Measurements from ENCODE around the gene NARS2.
"Not testable (repeated sequence)": the region's sequence is repeated elsewhere in the genome, so short reads cannot be mapped to it uniquely, and the experiment has no call there.

Gene NARS2

GRCh38 chr11:78539506-78539905, 35.2 kb downstream of the NARS2 start:
- DNase-seq = no peak

GRCh38 chr11:78536933-78537332, 37.7 kb downstream of the NARS2 start:
- no peak for DNase-seq

GRCh38 chr11:78535920-78536319, 38.7 kb downstream of the NARS2 start:
- DNase-seq = no peak

GRCh38 chr11:78535027-78535426, 39.6 kb downstream of the NARS2 start:
- DNase-seq = no peak

- no peak for DNase-seq
Observed at GRCh38 chr11:78533399-78533798, 41.3 kb downstream of the NARS2 start.

- no peak for DNase-seq
Observed at GRCh38 chr11:78532991-78533390, 41.7 kb downstream of the NARS2 start.

GRCh38 chr11:78526497-78527146, 48.0 kb downstream of the NARS2 start:
- DNase-seq = no peak

GRCh38 chr11:78525720-78526119, 48.9 kb downstream of the NARS2 start:
- DNase-seq = no peak

- DNase-seq = no peak
Observed at GRCh38 chr11:78520230-78520629, 54.4 kb downstream of the NARS2 start.

- no peak for DNase-seq
Observed at GRCh38 chr11:78516281-78516680, 58.4 kb downstream of the NARS2 start.

GRCh38 chr11:78514922-78515502, 59.7 kb downstream of the NARS2 start:
- DNase-seq = no peak

GRCh38 chr11:78513085-78513484, 61.6 kb downstream of the NARS2 start:
- not testable (repeated sequence) for DNase-seq

GRCh38 chr11:78510597-78510996, 64.1 kb downstream of the NARS2 start:
- DNase-seq = no peak

GRCh38 chr11:78510025-78510596, 64.6 kb downstream of the NARS2 start:
- no peak for DNase-seq

- DNase-seq = no peak
Observed at GRCh38 chr11:78504708-78505107, 70.0 kb downstream of the NARS2 start.

- no peak for DNase-seq
Observed at GRCh38 chr11:78504181-78504580, 70.5 kb downstream of the NARS2 start.

- no peak for DNase-seq
Observed at GRCh38 chr11:78499971-78500370, 74.7 kb downstream of the NARS2 start.

- DNase-seq = no peak
Observed at GRCh38 chr11:78497293-78497692, 77.4 kb downstream of the NARS2 start.

GRCh38 chr11:78493413-78493975, 81.2 kb downstream of the NARS2 start:
- DNase-seq = no peak

GRCh38 chr11:78492973-78493372, 81.7 kb downstream of the NARS2 start:
- no peak for DNase-seq

GRCh38 chr11:78489184-78489583, 85.5 kb downstream of the NARS2 start:
- DNase-seq = no peak

- DNase-seq = no peak
Observed at GRCh38 chr11:78478536-78478935, 96.1 kb downstream of the NARS2 start.

- no peak for DNase-seq
Observed at GRCh38 chr11:78476066-78476465, 98.6 kb downstream of the NARS2 start.

- DNase-seq = no peak
Observed at GRCh38 chr11:78474451-78474850, 100.2 kb downstream of the NARS2 start.

Measured in NCI-H2107 (cell line).